ENCODE data around the gene NRG3. TPM values are rescaled to one million over a fixed set of nuclear protein-coding genes. Genes with fewer than 3 reads are reported as not detected.

The NRG3 gene
- total RNA-seq, 1 experiment from 2014 or later = not detected

DNA sequence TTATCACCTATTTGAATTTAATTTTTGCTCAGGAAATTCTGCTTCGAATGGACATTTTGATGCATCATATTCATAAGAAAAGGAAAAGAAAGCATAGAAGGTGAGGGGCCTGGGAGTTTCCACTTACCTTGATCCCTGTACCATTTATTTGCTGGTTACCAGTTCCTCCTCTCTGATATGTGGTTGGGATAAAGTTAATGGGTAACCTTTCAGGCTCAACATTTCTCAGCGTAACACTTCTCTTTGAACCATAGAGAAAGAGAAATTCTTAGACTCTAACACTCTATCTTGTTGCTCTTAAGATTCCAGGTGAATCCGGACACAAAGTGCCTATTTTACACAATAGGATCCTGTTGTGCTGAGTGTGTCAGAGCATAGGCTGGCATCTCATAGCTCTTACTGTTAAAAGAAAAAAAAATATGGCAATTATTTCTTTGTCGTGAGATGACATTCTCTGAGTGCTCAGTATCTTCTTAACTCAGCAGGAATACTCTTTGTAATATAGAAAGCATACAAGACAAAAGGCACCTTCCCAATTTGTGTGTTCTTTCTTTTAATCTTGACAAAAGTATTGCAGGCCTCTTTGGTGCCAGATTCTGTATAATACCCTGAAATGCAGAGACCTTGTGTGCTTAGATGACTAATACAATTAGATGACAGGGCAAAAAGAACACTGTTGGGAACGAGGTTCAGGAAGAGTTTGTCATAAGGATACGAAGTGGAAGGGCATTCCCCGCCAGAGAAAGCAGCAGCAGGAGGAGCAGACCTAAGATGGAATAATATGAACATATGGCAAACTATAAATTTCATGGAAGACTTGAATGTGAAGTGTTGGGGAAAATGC, 689.6 kb downstream of the NRG3 start (continued):
- no peak for TF ChIP-seq ZNF274 (IDR thresholded peaks at IDR 0.05; ENCODE audit: low read depth, low read length)

DNA sequence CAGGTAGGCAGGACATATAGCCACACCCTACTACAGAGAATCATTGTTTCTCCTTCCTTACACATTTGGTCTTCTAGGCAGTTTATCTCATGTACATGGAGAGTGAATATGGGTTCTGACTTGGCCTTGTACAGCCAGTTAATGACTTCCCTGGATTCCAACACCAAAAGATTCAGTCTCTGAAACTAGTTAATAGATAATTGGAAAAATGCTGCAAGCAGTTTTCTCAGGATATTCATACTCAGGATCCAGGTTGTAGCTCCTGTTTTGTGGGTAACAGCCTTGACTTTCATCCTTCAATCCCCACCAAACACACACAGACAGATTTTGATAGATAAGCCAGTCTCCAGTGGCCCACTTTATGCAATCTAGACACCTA, 690.2 kb downstream of the NRG3 start:
- H3K9ac ChIP-seq (ENCODE audit: low read length) = no peak overlapping the region
- TF ChIP-seq, protein P1, sequence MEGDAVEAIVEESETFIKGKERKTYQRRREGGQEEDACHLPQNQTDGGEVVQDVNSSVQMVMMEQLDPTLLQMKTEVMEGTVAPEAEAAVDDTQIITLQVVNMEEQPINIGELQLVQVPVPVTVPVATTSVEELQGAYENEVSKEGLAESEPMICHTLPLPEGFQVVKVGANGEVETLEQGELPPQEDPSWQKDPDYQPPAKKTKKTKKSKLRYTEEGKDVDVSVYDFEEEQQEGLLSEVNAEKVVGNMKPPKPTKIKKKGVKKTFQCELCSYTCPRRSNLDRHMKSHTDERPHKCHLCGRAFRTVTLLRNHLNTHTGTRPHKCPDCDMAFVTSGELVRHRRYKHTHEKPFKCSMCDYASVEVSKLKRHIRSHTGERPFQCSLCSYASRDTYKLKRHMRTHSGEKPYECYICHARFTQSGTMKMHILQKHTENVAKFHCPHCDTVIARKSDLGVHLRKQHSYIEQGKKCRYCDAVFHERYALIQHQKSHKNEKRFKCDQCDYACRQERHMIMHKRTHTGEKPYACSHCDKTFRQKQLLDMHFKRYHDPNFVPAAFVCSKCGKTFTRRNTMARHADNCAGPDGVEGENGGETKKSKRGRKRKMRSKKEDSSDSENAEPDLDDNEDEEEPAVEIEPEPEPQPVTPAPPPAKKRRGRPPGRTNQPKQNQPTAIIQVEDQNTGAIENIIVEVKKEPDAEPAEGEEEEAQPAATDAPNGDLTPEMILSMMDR (IDR thresholded peaks at IDR 0.05 in 2 of 3, conservative IDR thresholded peaks at IDR 0.05 in 1 of 3; ENCODE audit: borderline replicate concordance in 1 of 3, insufficient read depth in 1 of 3, low read depth in 2 of 3, low read length in 2 of 3) = no peak
- TF ChIP-seq TCF7L2 (IDR thresholded peaks at IDR 0.05; ENCODE audit: borderline replicate concordance, extremely low read depth, insufficient read depth, insufficient read length) = no peak
- TF ChIP-seq SP1 (IDR thresholded peaks at IDR 0.05; ENCODE audit: low read depth) = no peak
- ChIA-PET CTCF (no interaction called here), RAD21 (ENCODE audit: low non-redundant PET in 1 of 2, low total read pairs in 2 of 2, uncharacterized antibody in 2 of 2, unreplicated experiment in 2 of 2) (no interaction called here), POLR2A (no interaction called here)
- H3K27ac ChIP-seq (ENCODE audit: low read depth, low read length) = no peak overlapping the region
- H3K4me1 ChIP-seq (ENCODE audit: control insufficient read depth in 1 of 2, insufficient read depth in 2 of 2, low read length in 2 of 2) = no peaks in the 10 kb centered on the region
- no peaks in the 10 kb centered on the region for H3K9me2 ChIP-seq (ENCODE audit: insufficient read depth)
- no peaks in the 10 kb centered on the region for H3K79me2 ChIP-seq (ENCODE audit: insufficient read depth, low read length)
- no peak overlapping the region for H2AFZ ChIP-seq (ENCODE audit: low read depth, low read length, poor library complexity, severe bottlenecking)
- intact Hi-C loops (cut with micrococcal nuclease) = no loop called here
- no peak for ATAC-seq
- H4K20me1 ChIP-seq (ENCODE audit: insufficient read depth) = no peaks in the 10 kb centered on the region
- peaks cover 12 to 14% of the 10 kb centered on the region in 2 experiments; a peak in 2 of 4 replicates for H3K9me3 ChIP-seq (ENCODE audit: control insufficient read depth in 1 of 2, insufficient read depth in 1 of 2, low read depth in 1 of 2, low read length in 2 of 2)
- H3K27me3 ChIP-seq (ENCODE audit: insufficient read depth, low read length) = no peaks in the 10 kb centered on the region
- no peaks in the 10 kb centered on the region for H3K36me3 ChIP-seq (ENCODE audit: control insufficient read depth in 1 of 2, insufficient read depth in 2 of 2, low read length in 2 of 2)
- no peak overlapping the region for H3K4me2 ChIP-seq (ENCODE audit: low read length)
- no peak overlapping the region for H3K4me3 ChIP-seq (replicated peaks in 1 of 2; ENCODE audit: low read depth in 1 of 2, low read length in 2 of 2)
- DNase-seq (ENCODE audit: low read depth, low spot score) = no peak
- no TSS peak for BruUV-seq (replicated peaks)
